ENCODE results near the gene GALR1.

GALR1 gene

DNA sequence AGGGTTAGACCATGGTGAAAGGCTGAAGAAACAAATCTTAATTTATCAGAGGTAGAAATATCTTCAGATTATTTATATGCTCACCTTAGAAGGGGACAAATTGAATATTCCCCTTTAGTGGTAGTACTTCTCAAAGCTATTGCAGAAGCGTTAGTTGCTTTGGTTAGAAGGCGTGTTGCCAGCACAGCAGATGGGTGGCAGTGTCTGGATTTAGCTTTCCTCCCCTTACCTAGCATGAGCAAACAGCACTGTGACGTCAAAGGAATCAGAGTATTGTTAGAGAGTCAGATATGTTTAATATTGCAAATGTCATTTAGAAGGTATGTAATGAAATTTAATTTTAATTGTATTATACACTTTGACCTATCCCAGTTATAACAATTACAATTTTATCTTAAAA, 27.2 kb upstream of the GALR1 start:
- Histone ChIP-seq H3K36me3 (ENCODE audit: insufficient read depth, low read length) (no peaks in the 10 kb centered on the region), H3K4me2 (ENCODE audit: low read depth, low read length, poor library complexity, severe bottlenecking) (no peak overlapping the region), H4K20me1 (ENCODE audit: insufficient read depth, low read length, poor library complexity, severe bottlenecking) (no peaks in the 10 kb centered on the region), H3K27me3 (ENCODE audit: insufficient read depth, low read length, poor library complexity, severe bottlenecking) (no peaks in the 10 kb centered on the region), H3K9ac (ENCODE audit: low read depth, low read length, poor library complexity, severe bottlenecking) (no peak overlapping the region), H3K9me3 (ENCODE audit: insufficient read depth, low read depth, low read length) (no peaks in the 10 kb centered on the region), H3K4me1 (ENCODE audit: insufficient read depth, low read length, poor library complexity, severe bottlenecking) (peaks cover 20% of the 10 kb centered on the region), H2AFZ (ENCODE audit: low read length) (no peak overlapping the region), H3K79me2 (ENCODE audit: insufficient read depth, low read length) (no peaks in the 10 kb centered on the region), H3K9me2 (replicated peaks; ENCODE audit: low read depth, low read length) (no peaks in the 10 kb centered on the region), H3F3A (ENCODE audit: low read depth) (no peaks in the 10 kb centered on the region), H3K4me3 (ENCODE audit: low read length, poor library complexity, severe bottlenecking) (no peak overlapping the region)
- TF ChIP-seq, protein P1, sequence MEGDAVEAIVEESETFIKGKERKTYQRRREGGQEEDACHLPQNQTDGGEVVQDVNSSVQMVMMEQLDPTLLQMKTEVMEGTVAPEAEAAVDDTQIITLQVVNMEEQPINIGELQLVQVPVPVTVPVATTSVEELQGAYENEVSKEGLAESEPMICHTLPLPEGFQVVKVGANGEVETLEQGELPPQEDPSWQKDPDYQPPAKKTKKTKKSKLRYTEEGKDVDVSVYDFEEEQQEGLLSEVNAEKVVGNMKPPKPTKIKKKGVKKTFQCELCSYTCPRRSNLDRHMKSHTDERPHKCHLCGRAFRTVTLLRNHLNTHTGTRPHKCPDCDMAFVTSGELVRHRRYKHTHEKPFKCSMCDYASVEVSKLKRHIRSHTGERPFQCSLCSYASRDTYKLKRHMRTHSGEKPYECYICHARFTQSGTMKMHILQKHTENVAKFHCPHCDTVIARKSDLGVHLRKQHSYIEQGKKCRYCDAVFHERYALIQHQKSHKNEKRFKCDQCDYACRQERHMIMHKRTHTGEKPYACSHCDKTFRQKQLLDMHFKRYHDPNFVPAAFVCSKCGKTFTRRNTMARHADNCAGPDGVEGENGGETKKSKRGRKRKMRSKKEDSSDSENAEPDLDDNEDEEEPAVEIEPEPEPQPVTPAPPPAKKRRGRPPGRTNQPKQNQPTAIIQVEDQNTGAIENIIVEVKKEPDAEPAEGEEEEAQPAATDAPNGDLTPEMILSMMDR (conservative IDR thresholded peaks at IDR 0.05; ENCODE audit: low read length) = no peak
- TF ChIP-seq EZH2phosphoT487 (IDR thresholded peaks at IDR 0.05; ENCODE audit: borderline replicate concordance) = no peak

GRCh38 chr18:77223221-77223639, 26.4 kb upstream of the GALR1 start:
- H3K36me3 ChIP-seq (ENCODE audit: insufficient read depth, low read length) = no peaks in the 10 kb centered on the region
- H3K79me2 ChIP-seq (ENCODE audit: insufficient read depth, low read length) = no peaks in the 10 kb centered on the region
- no peaks in the 10 kb centered on the region for H3K27me3 ChIP-seq (ENCODE audit: insufficient read depth, low read length, poor library complexity, severe bottlenecking)
- no peaks in the 10 kb centered on the region for H4K20me1 ChIP-seq (ENCODE audit: insufficient read depth, low read length, poor library complexity, severe bottlenecking)
- H3K4me1 ChIP-seq (ENCODE audit: insufficient read depth, low read length, poor library complexity, severe bottlenecking) = peaks cover 16% of the 10 kb centered on the region
- TF ChIP-seq EZH2phosphoT487 (IDR thresholded peaks at IDR 0.05; ENCODE audit: borderline replicate concordance) = no peak
- TF ChIP-seq, protein P1 (conservative IDR thresholded peaks at IDR 0.05; ENCODE audit: low read length) = no peak
- no peak overlapping the region for H3K4me3 ChIP-seq (ENCODE audit: low read length, poor library complexity, severe bottlenecking)
- no peak overlapping the region for H3K9ac ChIP-seq (ENCODE audit: low read depth, low read length, poor library complexity, severe bottlenecking)
- H3F3A ChIP-seq (ENCODE audit: low read depth) = no peaks in the 10 kb centered on the region
- no peak overlapping the region for H3K4me2 ChIP-seq (ENCODE audit: low read depth, low read length, poor library complexity, severe bottlenecking)
- no peak overlapping the region for H2AFZ ChIP-seq (ENCODE audit: low read length)
- no peaks in the 10 kb centered on the region for H3K9me3 ChIP-seq (ENCODE audit: insufficient read depth, low read depth, low read length)
- H3K9me2 ChIP-seq (replicated peaks; ENCODE audit: low read depth, low read length) = no peaks in the 10 kb centered on the region

- Histone ChIP-seq H2AFZ (ENCODE audit: low read length) (no peak overlapping the region), H3K9me3 (ENCODE audit: insufficient read depth, low read depth, low read length) (no peaks in the 10 kb centered on the region), H3K9ac (ENCODE audit: low read depth, low read length, poor library complexity, severe bottlenecking) (no peak overlapping the region), H3K9me2 (replicated peaks; ENCODE audit: low read depth, low read length) (no peaks in the 10 kb centered on the region), H3K4me1 (ENCODE audit: insufficient read depth, low read length, poor library complexity, severe bottlenecking) (peaks cover 12% of the 10 kb centered on the region), H3K36me3 (ENCODE audit: insufficient read depth, low read length) (no peaks in the 10 kb centered on the region), H3K4me2 (ENCODE audit: low read depth, low read length, poor library complexity, severe bottlenecking) (no peak overlapping the region), H3K79me2 (ENCODE audit: insufficient read depth, low read length) (no peaks in the 10 kb centered on the region), H3F3A (ENCODE audit: low read depth) (no peaks in the 10 kb centered on the region), H3K27me3 (ENCODE audit: insufficient read depth, low read length, poor library complexity, severe bottlenecking) (no peaks in the 10 kb centered on the region), H3K4me3 (ENCODE audit: low read length, poor library complexity, severe bottlenecking) (no peak overlapping the region), H4K20me1 (ENCODE audit: insufficient read depth, low read length, poor library complexity, severe bottlenecking) (no peaks in the 10 kb centered on the region)
- TF ChIP-seq, protein P1 (conservative IDR thresholded peaks at IDR 0.05; ENCODE audit: low read length) = no peak
- no peak for TF ChIP-seq EZH2phosphoT487 (IDR thresholded peaks at IDR 0.05; ENCODE audit: borderline replicate concordance)
Measured at GRCh38 chr18:77223653-77224052, 26.0 kb upstream of the GALR1 start.
